Liver (tissue), 9 donors: ENCODE results near the gene FRMD1. TPM values are rescaled to one million over a fixed set of nuclear protein-coding genes. Genes with fewer than 3 reads are reported as not detected.

Experiments
- DNase-seq: peaks from one replicate; pipeline ENCODE4 v3.0.0-alpha.2; 2017; ENCODE audit warnings: low spot score
- H3K27ac ChIP-seq, 2 donors: one replicate each; pipeline ENCODE4 v1.7.0; 2013; ENCODE audit warnings: inconsistent platforms in 2 of 2, low read length in 2 of 2, control low read depth in 1 of 2, low read depth in 1 of 2, mild to moderate bottlenecking in 1 of 2
- H3K27me3 ChIP-seq, 4 donors: one replicate each; pipeline versions ENCODE4 v1.6.1 to v1.7.0; 2013; ENCODE audit warnings: low read length in 3 of 4, inconsistent platforms in 1 of 4, mild to moderate bottlenecking in 1 of 4, moderate library complexity in 1 of 4; ENCODE audit not compliant: control insufficient read depth in 4 of 4, insufficient read depth in 4 of 4
- H3K36me3 ChIP-seq, 4 donors: one replicate each; pipeline versions ENCODE4 v1.6.1 to v1.7.0; 2013; ENCODE audit warnings: low read length in 3 of 4, mild to moderate bottlenecking in 3 of 4, low read depth in 1 of 4, moderate library complexity in 1 of 4; ENCODE audit not compliant: control insufficient read depth in 4 of 4, insufficient read depth in 3 of 4
- H3K4me1 ChIP-seq, 4 donors: one replicate each; pipeline versions ENCODE4 v1.6.1 to v1.7.0; 2013; ENCODE audit warnings: low read length in 3 of 4, mild to moderate bottlenecking in 3 of 4, moderate library complexity in 1 of 4; ENCODE audit not compliant: control insufficient read depth in 4 of 4, insufficient read depth in 4 of 4
- H3K4me3 ChIP-seq, 3 donors: one replicate each; pipeline versions ENCODE4 v1.6.1 to v1.7.0; 2013; ENCODE audit warnings: low read length in 3 of 3, control low read depth in 1 of 3, low read depth in 1 of 3, mild to moderate bottlenecking in 1 of 3
- H3K9ac ChIP-seq, 2 donors: one replicate each; pipeline ENCODE4 v1.7.0; 2013; ENCODE audit warnings: low read length in 2 of 2, mild to moderate bottlenecking in 2 of 2, moderate library complexity in 2 of 2, control low read depth in 1 of 2, low read depth in 1 of 2
- H3K9me3 ChIP-seq, 4 donors: one replicate each; pipeline versions ENCODE4 v1.6.1 to v1.7.0; 2013; ENCODE audit warnings: low read length in 3 of 4; ENCODE audit not compliant: control insufficient read depth in 4 of 4
- EGR1 ChIP-seq, 2 donors: IDR thresholded peaks; 2 replicates each; pipeline ENCODE4 v1.6.1; 2016 to 2018; ENCODE audit warnings: antibody characterized with exemption in 2 of 2, low read depth in 2 of 2
- FOXA1 ChIP-seq: IDR thresholded peaks from 2 replicates; pipeline ENCODE4 v1.6.1; 2016; ENCODE audit warnings: antibody characterized with exemption
- FOXA2 ChIP-seq: IDR thresholded peaks from 2 replicates; pipeline ENCODE4 v1.6.1; 2016; ENCODE audit warnings: antibody characterized with exemption
- GABPA ChIP-seq, 2 donors: IDR thresholded peaks in 1 of 2; conservative IDR thresholded peaks in 1 of 2; 2 replicates each; pipeline ENCODE4 v1.6.1; 2016; ENCODE audit warnings: antibody characterized with exemption in 2 of 2, mild to moderate bottlenecking in 1 of 2, moderate library complexity in 1 of 2
- HNF4A ChIP-seq, 2 donors: conservative IDR thresholded peaks; 2 replicates each; pipeline ENCODE4 v1.6.1; 2016; ENCODE audit warnings: antibody characterized with exemption in 2 of 2, mild to moderate bottlenecking in 2 of 2
- HNF4G ChIP-seq: IDR thresholded peaks from 2 replicates; pipeline ENCODE4 v1.6.1; 2016; ENCODE audit warnings: antibody characterized with exemption
- JUND ChIP-seq, 2 donors: IDR thresholded peaks; 2 replicates each; pipeline ENCODE4 v1.6.1; 2016; ENCODE audit warnings: antibody characterized with exemption in 2 of 2
- MAX ChIP-seq: IDR thresholded peaks from 2 replicates; pipeline ENCODE4 v1.6.1; 2016; ENCODE audit warnings: antibody characterized with exemption
- NR2F2 ChIP-seq: IDR thresholded peaks from 2 replicates; pipeline ENCODE4 v1.6.1; 2016; ENCODE audit warnings: antibody characterized with exemption
- RAD21 ChIP-seq, 2 donors: IDR thresholded peaks; 2 replicates each; pipeline ENCODE4 v1.6.1; 2016; ENCODE audit warnings: antibody characterized with exemption in 2 of 2, mild to moderate bottlenecking in 2 of 2
- RXRA ChIP-seq, 2 donors: IDR thresholded peaks; 2 replicates each; pipeline ENCODE4 v1.6.1; 2017 to 2018; ENCODE audit warnings: antibody characterized with exemption in 2 of 2, mild to moderate bottlenecking in 1 of 2
- SP1 ChIP-seq: IDR thresholded peaks from 2 replicates; pipeline ENCODE4 v1.6.1; 2018; ENCODE audit warnings: antibody characterized with exemption, mild to moderate bottlenecking
- TAF1 ChIP-seq: conservative IDR thresholded peaks from 2 replicates; pipeline ENCODE4 v1.6.1; 2016; ENCODE audit warnings: antibody characterized with exemption, mild to moderate bottlenecking
- ZBTB33 ChIP-seq: IDR thresholded peaks from 2 replicates; pipeline ENCODE4 v1.6.1; 2016; ENCODE audit warnings: antibody characterized with exemption
- WGBS: extraction: QIAGEN DNeasy Blood & Tissue Kit; methylation state at CpG from one replicate; pipeline ENCODE4 v1.1.7; 2013; 5-methylcytosine and 5-hydroxymethylcytosine counted together
- polyA plus RNA-seq, 2 donors: library from polyadenylated mRNA; stranded (reverse) in 1 of 2; unstranded in 1 of 2; fragments of 200-250 nt in 1 of 2; fragments of >200 nt in 1 of 2; fragmentation: Nextera tagmentation in 1 of 2; extraction: Ambion mirVana in 1 of 2; gene quantifications; one replicate each; pipeline versions ENCODE4 v1.2.1 to v1.2.3, GENCODE V29; 2013 to 2015
- total RNA-seq, 2 donors: library from RNA; depleted of rRNA; stranded (reverse); fragments of >200 nt; gene quantifications; one replicate each; pipeline ENCODE4 v1.2.3, GENCODE V29; 2014
- TF ChIP-seq, protein P1 (sequence below): IDR thresholded peaks from 2 replicates; pipeline ENCODE4 v1.6.1; 2016; ENCODE audit warnings: antibody characterized with exemption
- TF ChIP-seq, protein P2 (sequence below): IDR thresholded peaks from 2 replicates; pipeline ENCODE4 v1.6.1; 2016; ENCODE audit warnings: antibody characterized with exemption, mild to moderate bottlenecking
- TF ChIP-seq, protein P3 (sequence below): fragments of 150-350 bp; IDR thresholded peaks from 2 replicates; pipeline ENCODE4 v1.5.1; 2017; ENCODE audit warnings: improper control_type of control experiment, low read depth, low read length; ENCODE audit not compliant: missing input control
- donor health status: healthy.
- donor health status: healthy.
- donor health status: healthy.
- donor health status: healthy.
- donor health status: healthy.

Gene FRMD1
- total and polyA plus RNA-seq, 4 donors, result 0.04 to 0.17 (median 0.12) TPM

DNA sequence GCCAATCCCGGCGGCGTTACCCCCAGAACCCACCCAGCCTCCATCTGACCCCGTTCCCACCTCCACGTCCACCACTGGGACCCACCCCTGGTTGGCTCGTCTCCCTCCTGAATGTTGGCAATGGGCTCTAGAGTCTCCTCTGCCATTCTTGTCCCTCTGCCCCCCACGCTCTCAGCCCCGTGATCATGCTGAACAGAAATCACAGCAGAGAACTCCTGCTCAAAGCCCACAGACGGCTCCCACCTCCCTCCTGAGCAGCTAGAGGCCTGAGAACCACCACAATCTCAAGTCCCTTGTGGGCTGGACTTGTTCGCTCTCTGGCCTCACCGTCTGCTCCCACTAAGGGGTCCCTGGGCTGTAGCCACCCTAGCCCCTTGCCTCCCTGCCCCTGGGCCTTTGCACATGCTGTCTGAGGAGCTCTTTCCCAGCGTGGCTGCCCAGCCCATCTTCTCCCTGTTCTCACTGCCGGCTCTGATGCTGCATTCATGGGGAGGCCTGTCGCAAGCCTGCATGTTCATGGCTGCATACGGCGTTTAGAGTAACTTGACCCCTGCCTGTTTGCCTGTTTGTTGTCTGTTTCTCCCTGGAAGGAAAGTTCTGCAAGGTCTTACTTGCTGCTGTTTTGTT lies 11.2 kb upstream of the FRMD1 start:
- Histone ChIP-seq H3K9ac (no peak overlapping the region), H3K27me3 (no peaks in the 10 kb centered on the region), H3K36me3 (no peaks in the 10 kb centered on the region), H3K9me3 (no peaks in the 10 kb centered on the region), H3K4me3 (no peak overlapping the region), H3K4me1 (no peaks in the 10 kb centered on the region), H3K27ac (no peak overlapping the region)
- 91% methylated on average over 16 of the region's 16 CpGs for WGBS
- TF ChIP-seq TAF1, result no peak
- TF ChIP-seq JUND (IDR thresholded peaks at IDR 0.05), result no peak
- no peak for TF ChIP-seq RXRA (IDR thresholded peaks at IDR 0.05)
- TF ChIP-seq MAX, result no peak
- no peak for TF ChIP-seq SP1
- no peak for TF ChIP-seq EGR1 (IDR thresholded peaks at IDR 0.05; ENCODE audit: low read depth in 2 of 2)
- no peak for TF ChIP-seq NR2F2
- TF ChIP-seq FOXA2, result no peak
- no peak for TF ChIP-seq ZBTB33
- TF ChIP-seq HNF4G, result no peak
- TF ChIP-seq HNF4A (conservative IDR thresholded peaks at IDR 0.05), result no peak
- TF ChIP-seq, protein P1, sequence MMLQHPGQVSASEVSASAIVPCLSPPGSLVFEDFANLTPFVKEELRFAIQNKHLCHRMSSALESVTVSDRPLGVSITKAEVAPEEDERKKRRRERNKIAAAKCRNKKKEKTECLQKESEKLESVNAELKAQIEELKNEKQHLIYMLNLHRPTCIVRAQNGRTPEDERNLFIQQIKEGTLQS, result no peak
- TF ChIP-seq FOXA1, result no peak
- TF ChIP-seq, protein P2, sequence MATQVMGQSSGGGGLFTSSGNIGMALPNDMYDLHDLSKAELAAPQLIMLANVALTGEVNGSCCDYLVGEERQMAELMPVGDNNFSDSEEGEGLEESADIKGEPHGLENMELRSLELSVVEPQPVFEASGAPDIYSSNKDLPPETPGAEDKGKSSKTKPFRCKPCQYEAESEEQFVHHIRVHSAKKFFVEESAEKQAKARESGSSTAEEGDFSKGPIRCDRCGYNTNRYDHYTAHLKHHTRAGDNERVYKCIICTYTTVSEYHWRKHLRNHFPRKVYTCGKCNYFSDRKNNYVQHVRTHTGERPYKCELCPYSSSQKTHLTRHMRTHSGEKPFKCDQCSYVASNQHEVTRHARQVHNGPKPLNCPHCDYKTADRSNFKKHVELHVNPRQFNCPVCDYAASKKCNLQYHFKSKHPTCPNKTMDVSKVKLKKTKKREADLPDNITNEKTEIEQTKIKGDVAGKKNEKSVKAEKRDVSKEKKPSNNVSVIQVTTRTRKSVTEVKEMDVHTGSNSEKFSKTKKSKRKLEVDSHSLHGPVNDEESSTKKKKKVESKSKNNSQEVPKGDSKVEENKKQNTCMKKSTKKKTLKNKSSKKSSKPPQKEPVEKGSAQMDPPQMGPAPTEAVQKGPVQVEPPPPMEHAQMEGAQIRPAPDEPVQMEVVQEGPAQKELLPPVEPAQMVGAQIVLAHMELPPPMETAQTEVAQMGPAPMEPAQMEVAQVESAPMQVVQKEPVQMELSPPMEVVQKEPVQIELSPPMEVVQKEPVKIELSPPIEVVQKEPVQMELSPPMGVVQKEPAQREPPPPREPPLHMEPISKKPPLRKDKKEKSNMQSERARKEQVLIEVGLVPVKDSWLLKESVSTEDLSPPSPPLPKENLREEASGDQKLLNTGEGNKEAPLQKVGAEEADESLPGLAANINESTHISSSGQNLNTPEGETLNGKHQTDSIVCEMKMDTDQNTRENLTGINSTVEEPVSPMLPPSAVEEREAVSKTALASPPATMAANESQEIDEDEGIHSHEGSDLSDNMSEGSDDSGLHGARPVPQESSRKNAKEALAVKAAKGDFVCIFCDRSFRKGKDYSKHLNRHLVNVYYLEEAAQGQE, result no peak
- no peak for TF ChIP-seq RAD21 (IDR thresholded peaks at IDR 0.05)
- DNase-seq, result no peak

DNA sequence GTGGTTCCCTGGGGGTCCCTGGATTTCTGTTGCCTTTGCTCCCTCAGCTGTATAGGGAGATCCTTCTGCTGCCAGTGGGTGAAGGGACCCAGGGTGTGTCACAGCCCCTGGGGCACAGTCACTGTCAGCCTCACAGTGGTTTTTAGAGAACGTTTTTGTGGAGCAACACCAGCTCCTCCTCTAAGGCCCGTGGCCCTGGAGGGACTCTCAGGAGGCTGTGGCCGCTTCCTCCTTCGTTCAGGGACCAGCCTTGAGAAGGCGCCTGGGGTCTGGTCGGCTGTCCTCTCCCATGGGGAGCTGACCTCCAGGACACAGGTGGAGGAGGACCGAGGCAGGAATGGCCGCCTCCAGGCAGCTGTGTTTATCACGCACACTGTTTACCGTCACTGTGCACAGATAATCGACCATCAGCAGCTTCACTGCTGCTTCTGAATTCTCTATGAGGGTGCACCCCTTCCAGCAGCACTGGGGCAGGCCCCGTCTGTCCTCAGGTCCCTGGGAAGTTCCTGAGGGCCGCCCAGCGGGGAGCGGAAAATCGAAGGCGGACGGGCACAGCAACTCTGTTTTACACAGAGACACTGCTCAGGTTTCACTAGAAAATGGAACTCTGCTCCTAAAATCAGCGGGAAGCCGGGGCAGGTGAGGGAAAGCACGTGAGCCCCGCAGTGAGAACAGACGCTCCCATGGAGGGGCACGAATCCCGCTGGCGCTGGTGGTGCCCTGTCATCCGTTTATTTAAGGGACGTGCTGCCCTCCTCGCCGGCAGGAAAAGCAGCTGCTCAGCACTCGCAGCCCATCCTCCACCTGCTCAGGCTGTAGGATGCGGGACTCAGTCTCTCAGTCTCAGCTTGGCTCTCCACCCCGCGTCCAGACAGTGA lies 10.4 kb upstream of the FRMD1 start:
- TF ChIP-seq NR2F2 (no peak), RAD21 (IDR thresholded peaks at IDR 0.05) (no peak), HNF4A (conservative IDR thresholded peaks at IDR 0.05) (no peak), GABPA (IDR thresholded peaks at IDR 0.05 in 1 of 2, conservative IDR thresholded peaks at IDR 0.05 in 1 of 2) (no peak), TAF1 (no peak), FOXA1 (no peak), MAX (no peak), HNF4G (no peak), EGR1 (IDR thresholded peaks at IDR 0.05; ENCODE audit: low read depth in 2 of 2) (no peak)
- TF ChIP-seq, protein P3, sequence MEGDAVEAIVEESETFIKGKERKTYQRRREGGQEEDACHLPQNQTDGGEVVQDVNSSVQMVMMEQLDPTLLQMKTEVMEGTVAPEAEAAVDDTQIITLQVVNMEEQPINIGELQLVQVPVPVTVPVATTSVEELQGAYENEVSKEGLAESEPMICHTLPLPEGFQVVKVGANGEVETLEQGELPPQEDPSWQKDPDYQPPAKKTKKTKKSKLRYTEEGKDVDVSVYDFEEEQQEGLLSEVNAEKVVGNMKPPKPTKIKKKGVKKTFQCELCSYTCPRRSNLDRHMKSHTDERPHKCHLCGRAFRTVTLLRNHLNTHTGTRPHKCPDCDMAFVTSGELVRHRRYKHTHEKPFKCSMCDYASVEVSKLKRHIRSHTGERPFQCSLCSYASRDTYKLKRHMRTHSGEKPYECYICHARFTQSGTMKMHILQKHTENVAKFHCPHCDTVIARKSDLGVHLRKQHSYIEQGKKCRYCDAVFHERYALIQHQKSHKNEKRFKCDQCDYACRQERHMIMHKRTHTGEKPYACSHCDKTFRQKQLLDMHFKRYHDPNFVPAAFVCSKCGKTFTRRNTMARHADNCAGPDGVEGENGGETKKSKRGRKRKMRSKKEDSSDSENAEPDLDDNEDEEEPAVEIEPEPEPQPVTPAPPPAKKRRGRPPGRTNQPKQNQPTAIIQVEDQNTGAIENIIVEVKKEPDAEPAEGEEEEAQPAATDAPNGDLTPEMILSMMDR, result no peak
- TF ChIP-seq, protein P1, result no peak
- no peaks in the 10 kb centered on the region for H3K4me1 ChIP-seq
- no peaks in the 10 kb centered on the region for H3K36me3 ChIP-seq
- no peaks in the 10 kb centered on the region for H3K27me3 ChIP-seq
- no peaks in the 10 kb centered on the region for H3K9me3 ChIP-seq
- WGBS, result 78% methylated on average over 34 of the region's 34 CpGs
- no peak for DNase-seq
- no peak overlapping the region for H3K27ac ChIP-seq
- H3K9ac ChIP-seq, result no peak overlapping the region
- H3K4me3 ChIP-seq, result no peak overlapping the region
